Limb (tissue), 2 donors: ENCODE results near the gene RARA.

Experiments
- DNase-seq, 2 donors: peaks; one replicate each; pipeline ENCODE4 v3.0.0-alpha.2; 2016; ENCODE audit errors: extremely low spot score in 2 of 2

Gene RARA

GRCh38 chr17:40327735-40328385 is 18.9 kb downstream of the RARA start:
- no peak for DNase-seq

- no peak for DNase-seq
Measured at GRCh38 chr17:40328386-40328766, 19.4 kb downstream of the RARA start.

- peak in 1 of 2 donors; percentile 28 for DNase-seq
Measured at GRCh38 chr17:40329839-40330794, 21.1 kb downstream of the RARA start.

- DNase-seq = no peak
Measured at GRCh38 chr17:40330850-40331470, 22.0 kb downstream of the RARA start.

- peak in 1 of 2 donors; percentile 86 for DNase-seq
Measured at GRCh38 chr17:40331743-40332641, 23.0 kb downstream of the RARA start.

GRCh38 chr17:40333781-40334448 is 24.9 kb downstream of the RARA start:
- DNase-seq = no peak

- DNase-seq = no peak
Measured at GRCh38 chr17:40335620-40336019, 26.6 kb downstream of the RARA start.

- DNase-seq = no peak
Measured at GRCh38 chr17:40337351-40337750, 28.4 kb downstream of the RARA start.

- no peak for DNase-seq
Measured at GRCh38 chr17:40338058-40338457, 29.1 kb downstream of the RARA start.

GRCh38 chr17:40338941-40339649 is 30.1 kb downstream of the RARA start:
- DNase-seq = peak in 1 of 2 donors; percentile 37

- no peak for DNase-seq
Measured at GRCh38 chr17:40340327-40340726, 31.3 kb downstream of the RARA start.

GRCh38 chr17:40340880-40341807 is 32.2 kb downstream of the RARA start:
- peak in 1 of 2 donors; percentile 84 for DNase-seq

GRCh38 chr17:40341808-40342503 is 33.0 kb downstream of the RARA start:
- peak; percentile 78 to 94 for DNase-seq

GRCh38 chr17:40342504-40343218 is 33.7 kb downstream of the RARA start:
- peak in 1 of 2 donors; percentile 65 for DNase-seq

- peak in 1 of 2 donors; percentile 75 for DNase-seq
Measured at GRCh38 chr17:40343219-40344119, 34.5 kb downstream of the RARA start.

- peak in 1 of 2 donors; percentile 54 for DNase-seq
Measured at GRCh38 chr17:40344421-40345160, 35.6 kb downstream of the RARA start.
